ENCODE measurements around the gene TMEM183A.
A peak's percentile ranks its signal among the peaks of the same experiment; 100 is the strongest.

TMEM183A gene

GRCh38 chr1:203046984-203047630 is 39.9 kb downstream of the TMEM183A start:
- DNase-seq (ENCODE audit: low read depth in 2 of 2): peak; percentile 60 to 63

DNA sequence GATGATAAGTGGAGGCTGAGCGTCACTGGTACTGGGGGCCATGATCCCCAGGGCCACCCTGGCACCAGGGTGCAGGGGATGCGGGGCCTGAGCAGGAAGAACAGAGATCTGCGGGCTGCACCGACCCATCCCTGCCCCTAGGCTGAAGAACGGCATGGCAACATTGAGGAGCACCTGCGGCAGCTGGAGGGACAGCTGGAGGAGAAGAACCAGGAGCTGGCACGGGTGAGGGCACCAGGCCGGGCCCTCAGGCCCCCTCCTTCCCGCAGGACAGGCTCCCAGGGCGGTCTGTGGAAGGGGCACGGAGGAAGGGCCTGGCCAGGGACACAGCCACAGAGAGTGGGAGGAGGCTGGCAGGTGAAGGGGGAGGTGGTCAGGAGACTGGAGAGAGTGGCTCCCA is 40.9 kb downstream of the TMEM183A start:
- DNase-seq (ENCODE audit: low read depth in 2 of 2): no peak

GRCh38 chr1:203048555-203049051 is 41.4 kb downstream of the TMEM183A start:
- no peak for DNase-seq (ENCODE audit: low read depth in 2 of 2)

GRCh38 chr1:203049077-203049476 is 41.9 kb downstream of the TMEM183A start:
- no peak for DNase-seq (ENCODE audit: low read depth in 2 of 2)

GRCh38 chr1:203049576-203050180 is 42.5 kb downstream of the TMEM183A start:
- DNase-seq (ENCODE audit: low read depth in 2 of 2): no peak

DNA sequence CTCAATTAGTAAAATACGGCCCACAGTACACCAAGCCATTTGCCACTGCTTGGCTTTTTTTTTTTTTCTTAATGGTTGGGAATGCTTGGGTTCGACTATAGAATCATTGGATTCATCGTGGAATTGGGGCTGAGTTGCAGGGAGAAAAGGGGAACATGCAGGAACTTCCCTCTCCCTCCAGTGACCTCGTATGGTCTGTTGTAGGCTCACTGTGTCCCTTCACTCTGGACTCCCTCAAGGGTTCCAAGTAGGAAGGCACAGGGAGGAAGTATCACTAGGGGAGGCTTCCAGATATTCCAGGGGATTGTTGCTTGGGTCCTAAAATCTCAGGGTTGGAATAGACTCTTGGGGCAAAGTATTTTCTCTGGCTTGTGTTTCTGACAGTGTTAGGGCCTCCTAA is 43.7 kb downstream of the TMEM183A start:
- no peak for DNase-seq (ENCODE audit: low read depth in 2 of 2)

- no peak for DNase-seq (ENCODE audit: low read depth in 2 of 2)
These were observed 44.7 kb downstream of the TMEM183A start for GRCh38 chr1:203051841-203052324.

GRCh38 chr1:203052601-203053000 is 45.4 kb downstream of the TMEM183A start:
- DNase-seq (ENCODE audit: low read depth in 2 of 2): no peak

GRCh38 chr1:203054184-203054583 is 47.0 kb downstream of the TMEM183A start:
- DNase-seq (ENCODE audit: low read depth in 2 of 2): no peak

DNA sequence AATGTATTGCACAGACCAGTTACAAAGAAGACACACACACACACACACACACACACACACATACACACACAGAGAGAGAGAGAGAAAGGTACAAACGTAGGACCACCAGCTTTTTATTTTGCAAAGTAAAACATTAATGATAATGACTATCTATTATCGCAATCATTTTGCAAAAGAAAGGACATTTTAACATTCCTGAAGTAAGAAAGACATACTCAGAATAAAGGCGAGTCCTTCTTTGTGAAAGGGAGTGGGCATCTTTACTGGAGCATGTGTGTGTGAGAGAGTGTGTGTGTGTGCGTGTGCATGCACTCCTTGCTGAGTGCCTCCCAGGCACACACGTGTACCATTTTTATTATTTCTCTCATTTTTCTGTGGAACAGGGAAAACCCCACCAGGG is 47.5 kb downstream of the TMEM183A start:
- DNase-seq (ENCODE audit: low read depth in 2 of 2): no peak

- DNase-seq (ENCODE audit: low read depth in 2 of 2): no peak
These were observed 48.1 kb downstream of the TMEM183A start for GRCh38 chr1:203055161-203055799.

DNA sequence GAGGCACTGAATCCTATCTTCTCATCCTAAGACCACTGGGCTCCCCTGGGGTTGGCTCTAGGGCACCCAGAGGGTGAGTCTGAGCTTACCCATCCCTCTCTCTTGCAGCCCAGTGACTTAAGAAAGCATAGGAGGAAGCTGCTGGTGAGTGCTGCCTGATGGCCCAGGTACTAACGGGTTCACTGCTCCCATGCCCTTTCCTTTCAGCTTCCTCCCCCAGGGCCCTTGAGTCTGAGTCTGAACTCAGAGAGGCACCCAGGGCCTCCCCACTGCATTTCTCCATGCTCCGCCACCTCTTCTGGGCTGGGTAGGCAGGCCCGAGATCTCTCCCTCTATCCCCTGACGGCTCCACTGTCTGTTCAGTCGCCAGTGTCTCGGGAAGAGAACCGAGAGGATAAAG is 48.8 kb downstream of the TMEM183A start:
- no peak for DNase-seq (ENCODE audit: low read depth in 2 of 2)

GRCh38 chr1:203056516-203056915 is 49.3 kb downstream of the TMEM183A start:
- DNase-seq (ENCODE audit: low read depth in 2 of 2): no peak

GRCh38 chr1:203057911-203058675 is 50.9 kb downstream of the TMEM183A start:
- DNase-seq (ENCODE audit: low read depth in 2 of 2): peak; percentile 41 to 45

DNA sequence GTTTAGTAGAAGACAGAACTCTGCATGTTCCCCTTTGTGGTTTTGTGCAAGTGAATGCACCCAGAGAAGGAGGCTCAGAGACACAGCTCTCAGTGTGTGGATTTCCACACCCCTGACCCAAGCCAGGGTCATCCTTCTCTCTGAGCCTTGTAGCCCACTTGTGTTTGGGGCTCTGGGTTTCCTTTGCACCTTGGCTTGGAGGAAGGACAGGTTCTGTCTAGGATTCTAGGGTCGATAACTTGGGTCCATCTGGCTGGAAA is 51.4 kb downstream of the TMEM183A start:
- no peak for DNase-seq (ENCODE audit: low read depth in 2 of 2)

DNA sequence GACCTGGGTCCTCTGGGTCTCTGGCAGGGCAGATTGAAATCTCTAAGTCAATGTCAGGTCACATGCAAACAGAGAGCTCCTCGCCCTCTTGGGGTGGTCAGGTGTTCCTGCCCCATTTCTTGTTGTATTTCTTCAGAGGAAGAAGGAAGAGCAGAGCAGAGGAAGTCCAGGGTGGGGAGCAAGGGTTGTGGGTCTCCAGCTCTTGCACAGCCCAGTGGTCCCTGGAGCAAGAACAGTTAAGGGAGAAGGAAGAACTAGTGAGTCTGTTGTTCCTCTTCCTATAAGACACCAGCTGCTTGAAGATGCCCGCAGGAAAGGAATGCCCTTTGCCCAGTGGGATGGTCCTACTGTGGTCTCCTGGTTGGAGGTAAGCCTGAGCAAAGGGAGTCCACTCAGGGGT is 52.3 kb downstream of the TMEM183A start:
- DNase-seq (ENCODE audit: low read depth in 2 of 2): no peak

GRCh38 chr1:203060115-203060514 is 52.9 kb downstream of the TMEM183A start:
- no peak for DNase-seq (ENCODE audit: low read depth in 2 of 2)

DNA sequence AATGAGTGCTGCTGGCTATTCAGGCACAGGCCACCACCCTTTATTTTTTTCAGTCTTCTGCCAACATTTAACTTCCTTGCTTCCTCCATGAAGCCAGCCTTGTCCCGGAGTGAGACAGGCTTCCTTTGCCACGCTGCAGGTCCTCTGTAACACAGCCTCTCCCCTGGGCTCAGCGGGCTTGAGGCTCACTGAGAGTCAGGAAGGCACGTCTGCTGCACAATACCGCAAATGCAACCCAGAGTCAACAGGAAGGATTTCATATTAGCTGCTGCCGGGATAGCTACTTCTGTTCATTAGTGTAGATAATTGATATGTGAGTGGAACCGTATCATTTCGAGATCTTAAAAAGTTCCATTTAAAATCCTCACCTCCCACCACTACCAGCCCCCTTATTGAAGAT is 56.1 kb downstream of the TMEM183A start:
- DNase-seq (ENCODE audit: low read depth in 2 of 2): no peak

DNA sequence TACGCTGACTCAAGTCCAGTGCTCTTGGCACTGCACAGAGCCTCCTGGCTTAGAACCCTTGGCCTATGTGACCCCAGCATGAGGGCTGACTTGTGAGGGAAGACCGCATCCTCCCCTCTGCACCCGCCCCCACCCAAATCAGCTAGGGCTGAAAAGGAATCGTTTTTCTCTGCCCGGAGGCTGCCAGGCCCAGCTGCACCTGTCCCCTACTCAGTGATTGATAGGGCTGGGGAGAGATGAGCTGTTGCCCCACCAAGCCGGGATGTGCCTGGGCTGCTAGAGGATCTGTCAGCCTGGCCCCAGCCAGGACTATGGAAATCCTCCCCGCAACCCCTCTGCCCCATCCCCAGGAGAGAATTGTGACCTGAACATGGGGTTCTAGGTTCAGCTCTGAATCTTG is 58.0 kb downstream of the TMEM183A start:
- no peak for DNase-seq (ENCODE audit: low read depth in 2 of 2)

DNA sequence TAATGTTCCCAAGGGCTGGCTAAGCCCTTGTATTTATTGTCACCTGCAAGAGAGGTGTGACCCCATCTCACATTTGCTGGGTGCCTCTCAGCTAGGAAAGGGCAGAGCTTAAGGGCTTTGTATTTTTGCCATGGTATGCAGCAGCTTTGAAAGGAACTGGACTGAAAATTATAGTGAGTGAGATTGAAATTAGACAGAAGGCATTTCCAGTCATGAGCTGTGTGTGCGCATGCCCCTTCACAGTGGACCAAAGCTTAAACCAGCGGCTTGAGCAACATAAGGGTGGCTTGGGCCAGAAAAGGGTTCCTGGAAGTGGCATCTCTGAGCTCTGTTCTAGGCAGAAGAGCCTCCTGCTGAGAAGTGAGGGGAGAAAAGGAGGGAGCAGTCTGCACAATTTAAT is 58.8 kb downstream of the TMEM183A start:
- no peak for DNase-seq (ENCODE audit: low read depth in 2 of 2)

DNA sequence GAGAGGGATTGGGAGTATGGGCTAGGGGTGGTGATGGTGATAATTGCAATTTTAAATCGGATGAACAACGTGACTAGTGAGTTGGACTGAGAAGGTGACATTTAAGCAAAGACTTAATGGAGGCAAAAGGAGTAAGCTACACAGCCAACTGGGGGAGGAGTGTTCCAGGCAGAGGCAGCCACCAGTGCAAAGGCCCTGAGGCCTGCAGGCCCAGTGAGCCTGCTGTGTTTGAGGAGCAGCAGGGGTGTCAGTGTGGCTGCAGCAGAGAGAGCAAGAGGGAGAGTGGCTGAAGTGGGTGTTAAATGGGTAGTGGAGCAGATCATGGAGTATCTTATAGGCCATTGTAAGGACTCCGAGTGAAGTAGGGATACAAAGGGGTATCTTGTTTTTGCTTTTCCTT is 59.8 kb downstream of the TMEM183A start:
- DNase-seq (ENCODE audit: low read depth in 2 of 2): no peak

- DNase-seq (ENCODE audit: low read depth in 2 of 2): peak; percentile 15 to 25
These were observed 62.0 kb downstream of the TMEM183A start for GRCh38 chr1:203069030-203069747.
